ENCODE results near the gene C1orf159. TPM values are rescaled to one million over a fixed set of nuclear protein-coding genes. Genes with fewer than 3 reads are reported as not detected.

C1orf159 gene
- 12.3 TPM for polyA plus RNA-seq (2013, experiment 1 of 2)
- polyA plus RNA-seq (2013, experiment 2 of 2): 11.7 TPM

DNA sequence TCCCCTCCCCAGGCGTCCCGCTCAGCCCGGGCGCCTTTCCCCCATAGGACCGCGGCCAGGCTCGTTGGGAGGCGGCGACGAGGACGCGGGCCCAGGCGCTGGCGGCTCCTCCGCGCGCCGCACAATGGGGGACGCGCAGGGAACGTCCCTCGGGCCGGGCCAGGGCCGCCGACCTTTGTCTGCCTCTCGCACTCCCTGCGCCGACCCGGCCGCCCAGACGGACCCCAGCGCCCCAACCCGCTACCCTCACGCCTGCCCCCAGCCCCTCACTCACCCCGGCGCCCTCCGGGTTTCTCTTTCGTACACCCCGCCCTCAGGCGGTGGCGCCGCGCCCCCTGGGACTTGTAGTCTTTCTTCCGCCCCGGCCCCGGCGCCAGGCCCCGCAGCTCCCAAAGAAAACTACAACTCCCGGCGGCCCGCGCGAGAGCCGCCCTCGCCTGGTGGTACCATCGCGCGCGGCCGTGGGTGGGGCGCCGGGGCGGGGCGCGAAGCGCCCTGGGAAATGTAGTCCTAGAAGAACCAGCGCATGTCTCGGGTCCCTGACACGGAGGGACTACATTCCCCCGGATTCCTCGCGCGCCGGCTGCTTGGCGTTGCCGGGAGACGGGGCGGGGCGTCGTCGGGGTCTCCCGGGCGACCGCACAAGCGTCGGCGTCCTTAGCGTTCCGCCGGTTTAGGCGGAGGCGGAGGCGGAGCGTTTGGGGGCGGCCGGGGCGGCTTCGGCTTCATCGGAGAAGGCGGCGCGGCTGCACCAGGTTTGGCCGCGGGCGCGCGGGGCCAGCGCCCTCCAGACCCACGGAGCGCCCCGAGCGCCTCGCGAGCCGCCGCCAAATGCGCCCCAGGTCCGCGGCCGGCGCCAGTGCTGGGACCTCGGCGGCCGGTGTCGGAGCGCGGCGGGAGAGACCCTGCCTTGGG is at the start of gene C1orf159:
TSS of gene C1orf159 (minus strand) at position 304 of the 915 bp plus-strand sequence. CDS start 24,546 bp downstream, outside the sequence.
- peak; percentile 98 for DNase-seq (ENCODE audit: low spot score)
- Histone ChIP-seq H2BK5ac (ENCODE audit: low read length) (no peak within 1 kb of the TSS), H4K8ac (ENCODE audit: low read depth, low read length) (no peak within 1 kb of the TSS), H3K4ac (ENCODE audit: low read length) (no peak within 1 kb of the TSS), H3K18ac (ENCODE audit: low read length) (peak within 1 kb of the TSS; percentile 96), H2BK120ac (ENCODE audit: low read depth, low read length) (no peak within 1 kb of the TSS), H4K91ac (ENCODE audit: low read depth, low read length, poor library complexity) (no peak within 1 kb of the TSS), H3K27me3 (ENCODE audit: control insufficient read depth in 3 of 3, insufficient read depth in 3 of 3, low read depth in 1 of 3, low read length in 3 of 3) (peaks cover 0 to 36% (median 22%) of the 10 kb centered on the region in 3 experiments), H3K23ac (ENCODE audit: low read depth, low read length, poor library complexity) (peak within 1 kb of the TSS; percentile 77), H2BK12ac (ENCODE audit: low read length) (no peak within 1 kb of the TSS), H3K36me3 (replicated peaks in 1 of 2; ENCODE audit: control insufficient read depth in 2 of 2, insufficient read depth in 2 of 2, low read length in 2 of 2) (peaks cover 11 to 27% of the 10 kb centered on the region in 2 donors), H2AFZ (ENCODE audit: low read length) (peak within 1 kb of the TSS; percentile 93), H2BK15ac (ENCODE audit: low read length) (no peak within 1 kb of the TSS), H3K4me1 (ENCODE audit: control insufficient read depth in 2 of 2, insufficient read depth in 1 of 2, low read depth in 1 of 2, low read length in 2 of 2) (peaks cover 3% of the 10 kb centered on the region in 2 donors), H3K27ac (replicated peaks; ENCODE audit: low read length) (no peak within 1 kb of the TSS), H3K9ac (ENCODE audit: low read depth, low read length, poor library complexity) (peak within 1 kb of the TSS; percentile 88), H3K9me3 (replicated peaks in 1 of 2; ENCODE audit: control insufficient read depth in 2 of 2, insufficient read depth in 1 of 2, low read depth in 1 of 2, low read length in 2 of 2) (peaks cover 11 to 21% of the 10 kb centered on the region in 2 donors), H2AK5ac (ENCODE audit: low read depth, low read length) (peak within 1 kb of the TSS; percentile 48), H3K4me2 (ENCODE audit: insufficient read depth, low read length, poor library complexity, severe bottlenecking) (peak within 1 kb of the TSS; percentile 96), H3K14ac (ENCODE audit: low read length) (no peak within 1 kb of the TSS), H3K79me1 (ENCODE audit: low read depth, low read length) (no peaks in the 10 kb centered on the region), H3K4me3 (ENCODE audit: low read length in 2 of 2) (peak within 1 kb of the TSS; percentile 77 to 99)
- no CpG with 5 or more reads among the region's 128 CpGs for WGBS, 2 donors (ENCODE audit: extremely low coverage in 2 of 2, insufficient read length in 2 of 2, insufficient replicate concordance in 1 of 2)

DNA sequence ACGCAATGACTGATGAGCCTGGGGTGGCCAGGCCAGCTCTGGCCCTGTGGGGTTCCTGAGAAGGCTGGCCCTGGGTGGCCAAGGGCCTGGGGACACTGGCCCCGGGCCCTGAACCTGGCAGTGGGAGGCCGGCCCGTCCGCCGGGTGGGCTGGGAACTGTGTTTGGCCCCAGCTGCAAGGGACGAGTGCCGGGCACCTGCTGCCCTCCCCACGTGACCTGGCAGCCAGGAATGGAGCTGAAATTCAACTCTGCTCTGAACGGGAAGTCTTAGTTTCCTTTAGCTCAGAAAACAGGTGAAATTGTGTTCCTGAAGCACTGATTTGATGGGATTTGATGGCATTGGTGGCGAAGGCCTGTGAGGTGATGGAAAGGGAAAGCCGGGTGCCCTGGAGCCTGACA is 49.6 kb upstream of the C1orf159 start:
- Histone ChIP-seq H3K14ac (ENCODE audit: low read length) (peak overlapping the region; percentile 90), H2AK5ac (ENCODE audit: low read depth, low read length) (peak overlapping the region; percentile 94), H4K8ac (ENCODE audit: low read depth, low read length) (no peak overlapping the region), H2BK5ac (ENCODE audit: low read length) (peak overlapping the region; percentile 83), H3K4ac (ENCODE audit: low read length) (no peak overlapping the region), H2BK12ac (ENCODE audit: low read length) (no peak overlapping the region), H3K23ac (ENCODE audit: low read depth, low read length, poor library complexity) (peak overlapping the region; percentile 34), H3K36me3 (replicated peaks in 1 of 2; ENCODE audit: control insufficient read depth in 2 of 2, insufficient read depth in 2 of 2, low read length in 2 of 2) (no peaks in the 10 kb centered on the region), H3K4me3 (ENCODE audit: low read length in 2 of 2) (no peak overlapping the region), H3K27ac (replicated peaks; ENCODE audit: low read length) (no peak overlapping the region), H3K4me1 (ENCODE audit: control insufficient read depth in 2 of 2, insufficient read depth in 1 of 2, low read depth in 1 of 2, low read length in 2 of 2) (peaks cover 14 to 27% of the 10 kb centered on the region in 2 donors), H3K27me3 (ENCODE audit: control insufficient read depth in 3 of 3, insufficient read depth in 3 of 3, low read depth in 1 of 3, low read length in 3 of 3) (peaks cover 0 to 14% (median 9%) of the 10 kb centered on the region in 3 experiments), H3K79me1 (ENCODE audit: low read depth, low read length) (no peaks in the 10 kb centered on the region), H3K9me3 (replicated peaks in 1 of 2; ENCODE audit: control insufficient read depth in 2 of 2, insufficient read depth in 1 of 2, low read depth in 1 of 2, low read length in 2 of 2) (no peaks in the 10 kb centered on the region), H2BK120ac (ENCODE audit: low read depth, low read length) (peak overlapping the region; percentile 91), H2AFZ (ENCODE audit: low read length) (peak overlapping the region; percentile 78), H4K91ac (ENCODE audit: low read depth, low read length, poor library complexity) (no peak overlapping the region), H3K9ac (ENCODE audit: low read depth, low read length, poor library complexity) (no peak overlapping the region), H3K18ac (ENCODE audit: low read length) (peak overlapping the region; percentile 91), H3K4me2 (ENCODE audit: insufficient read depth, low read length, poor library complexity, severe bottlenecking) (no peak overlapping the region), H2BK15ac (ENCODE audit: low read length) (peak overlapping the region; percentile 95)
- no peak for DNase-seq (ENCODE audit: low spot score)
- no CpG with 5 or more reads among the region's 12 CpGs for whole genome bisulfite sequencing, 2 donors (ENCODE audit: extremely low coverage in 2 of 2, insufficient read length in 2 of 2, insufficient replicate concordance in 1 of 2)

DNA sequence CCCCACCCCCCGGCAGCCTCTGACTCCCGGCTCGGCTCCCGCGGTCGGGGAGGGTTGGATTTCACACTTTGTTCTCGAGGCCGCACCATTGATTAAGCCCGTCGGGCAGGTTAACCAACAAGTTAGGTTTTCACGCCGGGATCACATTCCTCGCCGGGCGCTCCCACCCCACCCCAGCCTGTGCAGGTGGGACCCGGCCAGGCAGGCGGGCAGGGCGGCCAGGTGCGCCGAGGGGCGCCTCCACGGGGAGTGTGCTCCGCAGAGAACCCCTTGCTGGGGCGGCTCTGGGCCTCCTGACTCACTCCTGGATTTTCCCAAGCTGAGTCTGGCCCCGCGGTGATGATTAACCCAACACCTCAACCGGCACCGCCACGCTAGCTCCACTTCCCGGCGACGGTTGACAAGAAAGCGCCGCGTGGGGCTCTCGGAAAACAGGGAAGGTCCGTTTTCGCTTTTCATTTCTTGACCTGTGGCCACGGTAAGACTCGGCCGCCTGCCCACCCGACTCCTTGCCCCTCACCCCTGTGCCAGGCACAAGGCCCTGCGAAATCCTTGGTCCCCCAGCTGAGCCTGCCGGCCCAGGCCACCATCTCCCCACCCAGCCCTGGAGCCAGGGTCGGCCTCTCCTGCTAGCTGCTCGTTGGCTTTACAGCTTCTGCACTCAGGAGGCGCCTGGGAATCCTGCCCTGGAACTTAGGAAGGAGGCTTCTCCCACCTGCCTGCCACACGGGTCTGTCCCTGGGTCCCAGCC is 49.0 kb upstream of the C1orf159 start:
- Histone ChIP-seq H3K27me3 (ENCODE audit: control insufficient read depth in 3 of 3, insufficient read depth in 3 of 3, low read depth in 1 of 3, low read length in 3 of 3) (peaks cover 0 to 14% (median 7%) of the 10 kb centered on the region in 3 experiments), H3K14ac (ENCODE audit: low read length) (peak overlapping the region; percentile 90), H3K4me2 (ENCODE audit: insufficient read depth, low read length, poor library complexity, severe bottlenecking) (no peak overlapping the region), H4K91ac (ENCODE audit: low read depth, low read length, poor library complexity) (no peak overlapping the region), H3K36me3 (replicated peaks in 1 of 2; ENCODE audit: control insufficient read depth in 2 of 2, insufficient read depth in 2 of 2, low read length in 2 of 2) (no peaks in the 10 kb centered on the region), H3K23ac (ENCODE audit: low read depth, low read length, poor library complexity) (peak overlapping the region; percentile 29), H2AK5ac (ENCODE audit: low read depth, low read length) (peak overlapping the region; percentile 94), H2BK15ac (ENCODE audit: low read length) (peak overlapping the region; percentile 95), H4K8ac (ENCODE audit: low read depth, low read length) (peak overlapping the region; percentile 48), H3K4me3 (ENCODE audit: low read length in 2 of 2) (no peak overlapping the region), H3K9ac (ENCODE audit: low read depth, low read length, poor library complexity) (no peak overlapping the region), H3K4ac (ENCODE audit: low read length) (no peak overlapping the region), H3K18ac (ENCODE audit: low read length) (peak overlapping the region; percentile 91), H2AFZ (ENCODE audit: low read length) (no peak overlapping the region), H3K79me1 (ENCODE audit: low read depth, low read length) (no peaks in the 10 kb centered on the region), H2BK12ac (ENCODE audit: low read length) (peak overlapping the region; percentile 58), H3K27ac (replicated peaks; ENCODE audit: low read length) (no peak overlapping the region), H3K4me1 (ENCODE audit: control insufficient read depth in 2 of 2, insufficient read depth in 1 of 2, low read depth in 1 of 2, low read length in 2 of 2) (peaks cover 11 to 23% of the 10 kb centered on the region in 2 donors), H3K9me3 (replicated peaks in 1 of 2; ENCODE audit: control insufficient read depth in 2 of 2, insufficient read depth in 1 of 2, low read depth in 1 of 2, low read length in 2 of 2) (no peaks in the 10 kb centered on the region), H2BK5ac (ENCODE audit: low read length) (peak overlapping the region; percentile 83), H2BK120ac (ENCODE audit: low read depth, low read length) (peak overlapping the region; percentile 47)
- no CpG with 5 or more reads among the region's 48 CpGs for WGBS, 2 donors (ENCODE audit: extremely low coverage in 2 of 2, insufficient read length in 2 of 2, insufficient replicate concordance in 1 of 2)
- no peak for DNase-seq (ENCODE audit: low spot score)
